GOT3 (cell line): Measurements from ENCODE around the gene ROBO4.

Experiments used
- DNase-seq: peaks from one replicate; lab custom pipeline; 2025; ENCODE audit warnings: mixed read lengths; lab: John Stamatoyannopoulos, UW

ROBO4 gene

DNA sequence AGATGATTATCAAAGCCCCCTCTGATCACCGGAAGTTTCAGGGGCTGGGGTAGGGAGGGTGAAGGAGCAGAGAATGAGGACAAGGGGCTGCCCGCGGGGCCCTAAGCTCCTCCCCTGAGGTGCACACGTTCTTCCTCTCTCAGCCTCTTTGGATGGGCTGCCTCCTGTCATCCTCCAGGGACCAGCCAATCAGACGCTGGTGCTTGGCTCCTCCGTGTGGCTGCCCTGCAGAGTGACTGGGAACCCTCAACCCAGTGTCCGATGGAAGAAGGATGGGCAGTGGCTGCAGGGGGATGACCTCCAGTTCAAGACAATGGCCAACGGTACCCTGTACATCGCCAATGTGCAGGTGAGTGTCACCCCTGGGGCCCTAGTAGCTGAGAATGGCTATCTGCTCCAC lies 24.9 kb downstream of the ROBO4 start:
- no peak for DNase-seq

DNA sequence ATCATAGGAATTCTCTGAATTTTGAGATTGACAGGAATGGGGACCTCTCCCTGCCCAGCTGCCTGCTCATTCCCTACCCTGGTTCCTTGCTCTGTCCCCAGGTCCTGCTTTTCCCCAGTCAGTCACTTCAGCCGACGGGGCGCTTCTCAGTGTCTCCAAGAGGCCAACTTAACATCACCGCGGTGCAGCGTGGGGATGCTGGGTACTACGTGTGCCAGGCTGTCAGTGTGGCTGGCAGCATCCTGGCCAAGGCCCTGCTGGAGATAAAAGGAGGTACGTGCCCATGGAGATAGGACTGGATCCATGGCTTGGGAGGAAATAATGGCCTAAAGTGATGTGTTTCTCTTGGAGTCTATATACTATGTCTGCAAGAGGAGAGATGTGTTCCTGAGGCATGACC lies 25.4 kb downstream of the ROBO4 start:
- no peak for DNase-seq

DNA sequence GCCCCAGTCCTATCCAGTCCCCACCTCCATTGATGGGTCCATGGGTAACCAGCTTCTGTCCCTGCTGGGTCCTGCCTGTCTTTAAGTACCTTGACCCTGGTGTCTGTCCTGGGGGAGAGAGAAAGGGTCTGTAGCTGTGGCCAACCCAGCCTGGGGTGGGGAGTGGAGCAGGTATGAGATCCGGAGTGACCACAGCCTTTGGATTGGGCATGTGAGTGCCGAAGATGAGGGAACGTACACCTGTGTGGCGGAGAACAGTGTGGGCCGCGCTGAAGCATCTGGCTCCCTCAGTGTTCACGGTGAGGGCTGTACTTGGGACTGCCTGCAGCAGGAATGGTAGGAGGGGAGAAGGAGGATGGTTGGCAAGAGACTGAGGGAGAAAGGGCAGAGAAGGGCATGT lies 27.2 kb downstream of the ROBO4 start:
- DNase-seq = no peak

DNA sequence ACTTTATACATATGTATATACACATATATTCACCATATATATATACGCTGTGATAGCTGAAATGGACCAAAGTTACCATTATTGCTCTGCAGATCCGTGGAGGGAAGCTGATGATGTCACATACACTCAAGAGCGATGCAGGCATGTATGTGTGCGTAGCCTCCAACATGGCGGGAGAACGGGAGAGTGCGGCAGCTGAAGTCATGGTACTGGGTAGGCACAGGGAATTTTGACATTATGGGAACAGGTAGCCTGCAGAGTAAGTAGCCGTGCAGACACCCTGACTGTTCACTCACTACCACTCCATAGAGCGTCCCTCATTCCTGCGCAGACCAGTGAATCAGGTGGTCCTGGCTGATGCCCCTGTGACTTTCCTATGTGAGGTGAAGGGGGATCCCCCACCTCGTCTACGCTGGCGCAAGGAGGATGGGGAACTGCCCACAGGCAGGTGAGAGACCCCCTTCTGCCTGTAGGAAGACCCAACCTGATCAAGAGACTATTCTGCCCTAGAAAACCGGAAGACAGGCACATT lies 27.7 kb downstream of the ROBO4 start:
- no peak for DNase-seq

DNA sequence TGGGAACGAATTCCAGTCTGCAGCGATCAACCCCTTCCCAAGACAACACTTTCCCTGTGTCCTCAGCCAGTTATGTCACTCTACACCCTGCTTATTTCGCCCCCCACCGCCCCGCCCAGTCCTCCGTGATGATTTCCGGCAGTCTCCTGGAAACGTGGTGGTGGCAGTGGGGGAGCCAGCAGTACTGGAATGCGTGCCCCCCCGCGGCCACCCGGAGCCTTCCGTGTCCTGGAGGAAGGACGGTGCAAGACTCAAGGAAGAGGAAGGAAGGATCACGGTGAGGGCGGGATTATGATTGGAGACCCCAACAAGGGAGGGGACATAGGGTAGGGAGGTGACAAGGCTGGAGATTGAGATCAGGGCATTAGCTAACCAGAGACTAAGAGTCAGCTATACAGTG lies 28.3 kb downstream of the ROBO4 start:
- no peak for DNase-seq

DNA sequence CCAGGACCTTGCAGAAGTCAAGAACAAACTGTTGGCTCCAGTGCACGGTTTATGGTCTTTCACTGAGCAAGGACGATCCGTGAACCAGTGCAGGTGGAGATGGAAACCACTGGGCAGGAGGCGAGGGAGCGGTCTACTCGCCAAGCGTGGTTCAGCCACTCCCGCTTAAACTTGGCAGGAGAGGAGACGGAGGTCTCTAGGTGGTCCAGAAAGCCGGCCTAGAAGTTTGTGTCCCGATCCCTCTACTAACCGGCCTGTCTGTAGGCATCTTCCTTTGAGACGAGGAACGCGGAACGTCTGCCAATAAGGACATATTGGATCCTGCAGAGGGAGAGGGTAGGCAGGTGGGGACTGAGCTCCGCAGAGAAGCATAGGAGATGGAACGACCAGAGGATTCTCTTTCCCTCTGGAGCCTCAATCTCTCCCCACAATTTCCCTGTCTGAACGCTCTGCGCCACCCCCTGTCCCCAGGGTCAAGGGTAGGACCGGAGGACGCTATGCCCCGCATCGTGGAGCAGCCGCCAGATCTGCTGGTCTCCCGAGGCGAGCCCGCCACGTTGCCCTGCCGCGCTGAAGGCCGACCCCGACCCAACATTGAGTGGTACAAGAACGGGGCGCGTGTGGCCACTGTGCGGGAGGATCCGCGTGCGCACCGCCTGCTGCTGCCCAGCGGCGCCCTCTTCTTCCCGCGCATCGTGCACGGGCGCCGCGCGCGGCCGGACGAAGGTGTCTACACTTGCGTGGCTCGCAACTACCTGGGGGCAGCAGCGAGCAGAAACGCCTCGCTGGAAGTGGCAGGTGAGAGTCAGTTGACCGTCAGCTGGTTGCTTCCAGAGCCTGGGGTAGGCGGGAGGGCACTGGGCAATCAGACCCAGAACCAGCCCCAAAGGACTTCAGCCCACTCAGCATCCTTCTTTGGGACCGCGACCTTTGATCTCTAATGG lies 29.1 kb downstream of the ROBO4 start:
- DNase-seq = no peak

DNA sequence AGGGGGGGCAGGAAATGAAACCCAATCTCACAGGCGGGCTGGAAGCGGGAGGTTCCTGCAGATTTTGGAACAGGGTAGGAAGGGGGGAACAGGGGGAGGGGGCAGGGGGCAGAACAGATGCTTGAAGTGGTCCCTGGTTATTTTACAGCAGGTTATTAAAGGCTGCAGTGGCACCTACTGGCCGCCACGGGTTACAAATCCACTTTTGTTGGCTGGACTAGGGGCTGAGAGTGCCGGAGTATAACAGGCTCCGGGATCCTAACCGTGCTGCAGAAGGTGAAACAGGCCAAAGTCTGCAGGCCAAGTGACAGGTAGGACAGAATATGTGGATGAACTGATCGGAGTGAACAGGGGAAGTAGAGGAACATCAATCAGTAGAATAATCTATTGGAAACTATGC lies 30.0 kb downstream of the ROBO4 start:
- no peak for DNase-seq

DNA sequence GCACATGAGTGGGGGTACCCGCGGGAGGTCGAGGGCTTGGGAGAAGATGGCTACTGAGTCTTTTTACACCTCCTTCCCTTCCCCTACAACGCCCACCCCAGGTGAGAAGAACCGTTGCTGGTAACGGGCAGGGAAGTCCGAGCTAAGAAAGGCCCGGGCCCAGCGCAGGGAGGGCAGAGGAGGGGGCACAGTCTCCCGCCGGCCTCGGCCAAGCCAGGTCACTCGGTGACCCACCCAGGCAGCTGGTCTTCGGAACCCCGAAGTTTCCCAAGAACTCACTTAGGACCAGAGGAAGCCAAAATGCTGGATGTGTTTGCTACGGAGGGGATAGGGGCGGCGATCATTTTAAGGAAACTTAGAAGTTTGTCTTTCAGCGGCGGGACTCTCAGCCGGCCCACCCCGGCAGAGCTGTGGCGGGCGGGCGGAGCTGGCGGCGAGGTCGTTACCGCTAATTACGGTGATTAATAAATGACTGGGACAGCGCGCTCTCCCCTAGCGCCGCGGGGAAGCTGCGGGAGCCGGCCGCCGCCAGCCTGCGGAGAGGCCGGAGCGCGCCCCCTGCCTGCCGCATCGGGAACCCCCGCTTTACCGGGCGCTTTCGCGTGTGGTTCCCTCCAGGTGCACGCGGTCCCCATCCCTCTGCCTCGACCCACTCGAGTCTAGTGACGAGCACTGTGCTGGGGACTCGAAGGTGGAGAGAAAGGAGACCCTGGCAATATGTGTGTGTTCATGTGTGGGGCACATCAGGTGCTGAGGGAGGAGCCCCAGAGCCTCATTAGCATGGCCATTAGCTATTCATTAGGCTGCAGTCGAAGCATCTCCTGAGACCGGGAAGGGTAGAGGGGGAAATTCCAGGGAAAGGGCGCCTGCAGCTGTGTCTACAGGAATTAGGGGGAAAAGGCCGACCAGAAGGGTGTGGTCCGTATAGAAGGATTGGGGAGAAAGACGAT lies 31.5 kb downstream of the ROBO4 start:
- no peak for DNase-seq

DNA sequence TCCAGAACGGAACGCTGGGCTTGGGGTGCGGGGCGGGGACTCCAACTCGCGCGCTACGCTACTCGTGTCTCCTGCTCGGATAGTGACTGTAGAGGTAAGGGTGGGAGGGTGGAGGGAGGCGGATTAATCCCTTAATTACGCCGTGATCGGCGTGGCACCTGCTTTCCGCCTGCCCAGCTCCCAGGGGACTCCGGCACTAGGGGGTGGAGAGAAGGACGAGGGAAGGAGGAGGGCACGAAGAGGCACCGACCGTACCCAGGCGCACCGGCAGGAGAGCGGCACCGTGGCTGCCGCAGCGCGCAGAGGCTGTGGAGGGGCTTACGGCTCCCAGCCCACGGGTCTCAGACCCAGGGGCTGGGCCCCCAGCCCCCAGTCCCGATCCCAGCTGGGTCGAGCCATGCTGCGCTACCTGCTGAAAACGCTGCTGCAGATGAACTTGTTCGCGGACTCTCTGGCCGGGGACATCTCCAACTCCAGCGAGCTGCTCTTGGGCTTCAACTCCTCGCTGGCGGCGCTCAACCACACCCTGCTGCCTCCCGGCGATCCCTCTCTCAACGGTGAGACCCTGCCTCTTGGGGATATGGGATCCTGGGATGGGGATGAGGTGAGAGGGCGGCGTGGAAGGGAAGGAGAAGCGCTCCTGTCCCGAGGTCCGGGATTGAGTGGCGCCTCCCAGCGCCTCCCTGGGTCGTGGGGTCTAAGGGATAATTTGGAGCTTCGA lies 32.3 kb downstream of the ROBO4 start, which contains the start of gene ROBO3:
ROBO3 (plus strand) TSS at position 252 of the 721 bp plus-strand sequence; CDS start at position 398, 146 bp downstream.
- no peak for DNase-seq

DNA sequence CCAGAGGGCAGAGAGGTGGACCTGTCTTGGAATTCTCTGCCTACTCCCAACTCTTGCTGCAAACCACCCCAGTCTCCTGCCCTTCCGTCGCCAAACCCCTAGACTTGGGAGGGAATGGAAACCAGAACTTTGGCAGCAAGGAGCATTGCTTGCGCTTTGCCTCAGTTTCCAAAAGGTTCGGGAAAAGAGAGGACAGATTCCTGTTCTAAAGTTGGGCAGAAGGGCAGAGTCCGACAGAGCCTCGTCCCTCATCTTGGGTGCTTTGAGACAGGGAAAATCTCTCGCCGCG lies 32.8 kb downstream of the ROBO4 start:
- no peak for DNase-seq

DNA sequence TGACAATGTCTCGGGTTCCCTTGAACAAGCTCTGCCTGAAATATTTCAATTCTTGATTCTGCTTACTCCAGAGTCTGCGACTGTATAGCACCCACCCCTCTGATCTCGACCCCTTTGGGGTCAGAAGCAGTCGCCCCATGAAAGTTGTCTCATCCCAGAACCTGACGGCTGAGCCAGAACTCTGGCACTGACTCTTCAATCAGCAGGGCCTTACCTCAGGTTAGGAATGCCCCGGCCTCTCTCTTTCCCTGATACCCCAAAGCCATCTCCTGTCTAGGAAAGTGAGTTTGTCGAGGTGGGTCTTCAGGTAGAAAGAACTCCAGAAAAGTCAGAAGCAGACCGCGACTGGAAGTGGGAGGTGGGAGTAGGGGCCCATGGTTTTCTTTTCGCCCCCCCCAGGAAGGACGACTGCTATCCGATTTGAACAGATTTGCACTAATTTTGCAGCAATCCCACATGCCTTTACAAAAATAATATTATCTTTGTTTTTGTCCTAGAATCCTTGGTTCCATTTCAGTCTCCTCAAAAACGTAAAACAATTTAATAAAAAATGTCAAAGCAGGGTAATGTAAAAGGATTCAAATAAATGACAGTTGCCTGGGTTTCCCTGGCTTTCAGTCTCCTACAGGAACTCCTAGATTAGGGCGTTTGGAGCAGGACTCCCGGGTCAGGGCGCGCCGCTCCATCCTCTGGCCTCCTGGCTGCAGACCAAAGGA lies 33.3 kb downstream of the ROBO4 start:
- no peak for DNase-seq

DNA sequence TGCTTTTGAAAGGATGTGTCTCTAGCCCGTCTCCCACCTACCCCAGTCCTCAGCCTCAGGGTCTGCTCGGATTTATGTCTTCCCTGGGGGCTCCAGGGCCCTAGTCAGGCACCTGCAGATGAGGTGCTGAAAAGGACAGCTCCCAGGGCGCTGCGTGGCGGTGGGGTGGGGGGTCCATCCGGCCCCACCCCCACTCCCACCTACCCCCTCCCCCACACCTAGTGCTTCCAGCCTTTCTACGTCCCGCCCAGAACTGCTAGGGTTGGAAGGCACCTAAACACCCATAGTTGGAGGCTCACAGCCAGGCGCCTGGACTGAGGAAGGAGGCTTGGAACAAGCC lies 33.9 kb downstream of the ROBO4 start:
- DNase-seq = no peak

DNA sequence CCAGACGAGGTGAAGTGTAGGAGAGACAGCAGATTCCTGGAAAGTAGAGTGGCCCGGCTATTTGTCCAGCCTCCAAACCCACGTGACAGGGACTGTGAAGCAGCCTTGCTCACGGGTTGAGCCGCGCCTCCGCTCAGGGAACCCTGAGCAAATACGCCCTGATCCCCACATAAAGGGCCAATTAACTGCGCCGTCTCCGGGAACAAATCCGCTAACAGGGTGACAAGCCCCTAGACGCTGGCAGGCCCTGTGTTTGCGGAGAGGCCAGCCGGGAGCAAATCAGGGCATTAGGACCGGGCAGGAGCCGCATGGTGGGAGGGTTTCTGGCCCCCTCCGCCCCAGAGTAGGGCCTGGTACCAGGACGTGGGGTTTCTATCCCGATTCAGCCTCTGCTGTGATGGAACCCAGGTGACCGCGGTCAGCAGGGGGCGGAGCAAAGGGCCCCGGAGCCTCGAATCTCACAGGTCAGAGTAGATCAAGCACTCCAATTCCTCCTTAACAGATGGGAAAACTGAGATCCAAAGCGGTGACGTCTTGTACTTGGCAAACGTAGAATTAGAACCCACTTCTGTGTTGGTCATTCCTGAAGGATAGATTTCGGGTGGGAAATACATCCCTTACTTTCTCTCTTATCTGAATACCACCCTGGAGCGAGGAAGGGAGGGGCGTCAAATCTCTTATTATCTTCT lies 34.4 kb downstream of the ROBO4 start:
- DNase-seq = no peak

DNA sequence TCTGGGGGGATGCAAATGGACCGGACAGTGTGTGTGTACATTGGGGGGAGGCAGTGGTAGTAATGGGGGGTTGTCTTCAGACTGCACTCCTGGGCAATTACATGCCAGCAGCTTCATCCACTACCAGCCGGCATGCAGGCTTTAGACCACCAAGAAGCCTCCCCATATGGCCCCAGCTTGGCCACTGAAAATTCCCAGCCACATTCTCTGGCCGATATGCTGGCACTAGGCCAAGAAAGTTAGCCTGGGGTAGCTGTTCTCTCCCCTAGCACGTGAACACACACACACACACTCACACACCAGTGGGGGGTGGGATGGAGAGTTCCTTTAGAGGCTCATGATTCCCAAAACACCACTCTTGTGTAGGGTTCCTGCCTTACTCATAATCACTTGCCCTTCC lies 36.0 kb downstream of the ROBO4 start:
- DNase-seq = no peak

DNA sequence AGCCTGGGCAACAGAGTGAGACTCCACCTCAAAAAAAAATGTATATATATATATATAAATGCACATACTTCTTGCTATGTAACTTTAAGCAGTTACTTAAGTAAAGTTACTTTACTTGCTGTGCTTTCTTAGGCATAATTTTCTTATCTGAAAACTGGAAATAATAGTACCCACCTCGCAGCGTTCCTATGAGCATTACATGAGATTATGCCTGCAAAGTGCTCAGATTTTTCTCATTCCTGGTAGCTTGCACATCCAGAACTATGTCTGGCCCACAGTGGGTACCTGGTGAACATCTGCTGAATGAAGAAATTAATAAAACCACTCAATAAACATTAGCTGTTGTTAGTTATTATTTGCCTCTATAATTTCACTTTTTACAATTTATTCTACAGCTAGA lies 38.5 kb downstream of the ROBO4 start:
- DNase-seq = no peak

DNA sequence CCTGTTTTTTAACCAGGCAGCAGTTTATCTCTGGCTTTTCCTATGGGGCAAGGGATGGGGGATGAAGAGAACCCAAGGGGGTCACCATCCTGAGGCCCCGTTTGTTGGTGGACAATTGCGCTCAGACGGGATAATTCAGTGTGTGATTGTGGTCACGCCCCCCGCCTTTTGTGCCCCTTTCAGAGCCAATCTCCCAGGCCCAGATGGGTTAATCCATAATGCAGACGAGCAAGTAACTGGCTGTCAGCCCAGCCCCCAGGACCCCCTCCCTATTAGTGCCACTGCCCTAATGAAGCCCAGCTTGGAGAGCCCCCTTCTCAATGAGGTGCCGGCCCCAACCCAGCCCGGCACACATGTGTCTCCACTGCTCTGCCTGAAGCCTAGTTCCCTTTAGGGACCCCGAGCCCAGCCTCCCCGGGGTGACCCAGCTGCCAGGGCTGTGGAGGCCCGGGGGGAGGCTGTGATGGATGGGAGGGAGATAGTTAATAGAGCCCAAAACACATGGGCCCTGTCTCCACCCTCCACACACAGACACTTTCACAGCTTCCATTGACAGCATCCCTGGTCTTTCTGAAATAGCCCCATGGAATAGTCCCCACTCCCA lies 51.5 kb downstream of the ROBO4 start:
- DNase-seq = no peak

DNA sequence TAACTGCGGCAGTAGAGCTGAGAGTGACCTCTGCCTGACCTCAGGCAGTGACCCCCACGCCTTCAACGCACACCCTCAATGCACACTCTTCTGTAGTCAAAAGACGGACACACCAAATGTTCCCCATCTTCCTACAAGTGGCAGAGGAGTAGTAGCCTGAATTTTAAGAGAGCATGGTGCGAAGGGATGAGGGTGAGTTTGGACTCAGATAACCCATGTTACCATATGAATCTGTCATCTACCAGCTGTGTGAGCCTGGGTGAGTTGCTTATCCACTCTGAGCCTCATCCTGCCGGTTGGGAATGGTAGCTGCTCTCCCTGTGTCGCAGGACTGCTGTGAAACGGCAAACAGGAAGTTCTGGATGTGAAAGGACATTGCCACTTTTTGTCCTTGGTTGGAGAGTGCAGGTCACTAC lies 53.0 kb downstream of the ROBO4 start:
- no peak for DNase-seq

DNA sequence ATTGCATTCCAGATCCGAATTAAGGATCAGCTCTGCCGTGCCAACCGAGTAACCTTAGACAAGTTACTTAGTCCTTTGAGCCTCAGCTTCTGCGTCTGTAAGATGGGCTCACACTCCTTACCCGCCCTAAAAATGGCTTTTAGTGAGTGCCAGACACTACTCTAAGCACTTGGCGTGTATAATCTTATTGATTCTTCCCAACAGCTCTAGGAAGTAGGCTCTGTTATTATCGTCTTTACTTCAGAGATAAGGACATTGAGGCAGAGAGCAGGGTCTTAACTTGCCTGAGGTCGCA lies 54.1 kb downstream of the ROBO4 start:
- no peak for DNase-seq

DNA sequence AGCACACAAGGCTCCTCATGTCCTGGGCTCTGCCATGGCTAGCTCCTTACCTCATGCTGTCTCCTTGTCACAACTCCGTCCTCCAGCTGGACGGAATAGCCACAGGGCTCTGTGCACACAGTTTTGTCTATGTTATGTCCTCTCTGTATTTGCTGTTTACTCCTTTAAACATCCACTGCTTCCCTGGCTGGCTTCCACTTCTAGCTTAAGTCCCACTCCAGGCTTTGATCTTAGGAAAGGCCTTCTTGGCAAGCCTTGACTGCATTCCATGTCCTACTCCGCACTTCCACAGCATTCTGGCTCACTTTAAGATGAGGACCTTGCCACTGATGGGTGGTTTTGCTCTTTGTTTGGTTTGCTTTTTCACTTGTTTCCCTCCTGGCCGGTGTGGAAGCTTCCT lies 55.4 kb downstream of the ROBO4 start:
- no peak for DNase-seq

DNA sequence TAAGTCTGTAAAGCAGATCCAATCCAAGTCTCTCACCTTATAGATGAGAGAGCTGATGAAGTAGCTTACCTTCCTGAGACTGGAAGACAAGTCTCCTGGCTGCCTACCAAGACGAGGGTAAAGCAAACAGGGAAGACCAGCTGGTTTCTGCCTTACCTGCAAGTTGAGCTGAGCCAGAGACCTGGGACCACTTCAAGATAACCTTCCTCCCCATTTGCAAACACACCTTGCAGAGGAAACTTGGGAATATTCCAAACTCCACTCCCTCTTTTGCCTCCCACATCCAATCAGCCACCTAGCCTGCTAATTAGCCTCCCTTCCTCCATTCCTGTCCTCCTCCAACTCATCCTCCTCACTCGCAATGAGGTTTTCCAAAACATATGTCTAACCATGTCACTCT lies 55.8 kb downstream of the ROBO4 start:
- DNase-seq = no peak

DNA sequence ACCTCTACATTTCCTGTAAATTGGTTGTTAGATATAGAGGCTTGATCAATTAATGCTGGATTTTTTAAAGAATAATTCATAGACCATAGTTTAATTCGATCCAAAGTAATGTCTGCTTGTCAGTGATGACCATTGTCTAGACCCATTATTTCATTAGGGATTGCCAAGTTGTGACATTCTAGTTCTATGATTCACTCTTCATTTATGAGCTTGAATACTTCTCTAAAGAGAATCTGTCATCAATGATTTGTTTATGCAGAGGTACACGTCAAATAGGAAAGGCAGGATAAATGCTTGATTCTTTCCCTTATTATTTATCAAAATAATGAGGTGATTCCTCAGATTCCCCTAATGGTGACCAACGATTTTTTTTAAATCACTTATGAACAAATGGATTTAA lies 56.5 kb downstream of the ROBO4 start:
- DNase-seq = no peak
